ENCODE results near the gene HLA-B. TPM values are rescaled to one million over a fixed set of nuclear protein-coding genes. Genes with fewer than 3 reads are reported as not detected.
"Not testable (repeated sequence)": the region's sequence is repeated elsewhere in the genome, so short reads cannot be mapped to it uniquely, and the experiment has no call there.

The HLA-B gene
- total and polyA plus RNA-seq, 8 donors: 134 to 1,907 (median 633) TPM

DNA sequence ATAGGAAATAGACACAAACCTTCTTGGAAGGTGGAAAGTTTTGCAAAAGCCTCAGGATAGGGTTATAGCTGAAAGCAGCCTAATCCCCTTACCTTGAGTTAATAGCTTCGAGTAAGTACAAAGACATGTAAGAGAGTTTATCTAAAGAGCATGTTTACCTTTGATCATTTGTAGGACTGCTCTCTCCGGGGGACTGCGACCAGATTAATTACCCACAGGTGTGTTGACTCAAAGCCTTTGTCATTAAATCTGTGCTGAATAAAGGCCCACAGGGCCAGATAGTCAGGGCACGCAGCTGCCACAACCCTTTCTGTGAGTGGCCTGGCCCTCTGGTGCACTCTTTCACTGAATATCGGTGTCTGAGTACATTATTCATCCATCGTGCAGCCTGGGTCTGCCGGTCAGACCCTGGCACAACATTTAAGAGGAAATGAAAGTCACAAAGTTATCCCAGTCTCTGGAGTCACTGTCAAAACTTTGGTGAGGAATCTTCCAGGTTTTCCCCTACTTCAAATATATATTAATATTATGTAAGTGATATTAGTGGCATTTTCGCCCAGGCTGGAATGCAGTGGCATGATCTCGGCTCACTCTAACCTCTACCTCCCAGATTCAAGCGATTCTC is 41.0 kb upstream of the HLA-B start:
- Histone ChIP-seq H3K4me1 (peaks cover 16 to 57% (median 40%) of the 10 kb centered on the region in 4 donors), H3K27ac (peak overlapping the region in 1 of 5 donors; percentile 9), H3K36me3 (peaks cover 0 to 16% (median 4%) of the 10 kb centered on the region in 4 donors), H3K27me3 (no peaks in the 10 kb centered on the region), H3K9me3 (no peaks in the 10 kb centered on the region), H3K4me3 (no peak overlapping the region)
- DNase-seq: no peak
- WGBS, 5 donors: 51 to 70% (median 63%) methylated on average over 10 of the region's 10 CpGs
- no peak for TF ChIP-seq EP300 (IDR thresholded peaks at IDR 0.05)
- no peak for TF ChIP-seq POLR2AphosphoS5 (IDR thresholded peaks at IDR 0.05)
- TF ChIP-seq POLR2A (IDR thresholded peaks at IDR 0.05): no peak
- TF ChIP-seq, protein P1, sequence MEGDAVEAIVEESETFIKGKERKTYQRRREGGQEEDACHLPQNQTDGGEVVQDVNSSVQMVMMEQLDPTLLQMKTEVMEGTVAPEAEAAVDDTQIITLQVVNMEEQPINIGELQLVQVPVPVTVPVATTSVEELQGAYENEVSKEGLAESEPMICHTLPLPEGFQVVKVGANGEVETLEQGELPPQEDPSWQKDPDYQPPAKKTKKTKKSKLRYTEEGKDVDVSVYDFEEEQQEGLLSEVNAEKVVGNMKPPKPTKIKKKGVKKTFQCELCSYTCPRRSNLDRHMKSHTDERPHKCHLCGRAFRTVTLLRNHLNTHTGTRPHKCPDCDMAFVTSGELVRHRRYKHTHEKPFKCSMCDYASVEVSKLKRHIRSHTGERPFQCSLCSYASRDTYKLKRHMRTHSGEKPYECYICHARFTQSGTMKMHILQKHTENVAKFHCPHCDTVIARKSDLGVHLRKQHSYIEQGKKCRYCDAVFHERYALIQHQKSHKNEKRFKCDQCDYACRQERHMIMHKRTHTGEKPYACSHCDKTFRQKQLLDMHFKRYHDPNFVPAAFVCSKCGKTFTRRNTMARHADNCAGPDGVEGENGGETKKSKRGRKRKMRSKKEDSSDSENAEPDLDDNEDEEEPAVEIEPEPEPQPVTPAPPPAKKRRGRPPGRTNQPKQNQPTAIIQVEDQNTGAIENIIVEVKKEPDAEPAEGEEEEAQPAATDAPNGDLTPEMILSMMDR (IDR thresholded peaks at IDR 0.05): no peak
- intact Hi-C loops (cut with DNase I; ENCODE audit: low total_unique reads): loop anchor here (5.0 kb wide), 1 partner anchor 44 kb away; no protein-coding TSS in a partner anchor

- intact Hi-C loops (cut with DNase I; ENCODE audit: low total_unique reads): loop anchor here (5.0 kb wide), 1 partner anchor 45 kb away; no protein-coding TSS in a partner anchor
- WGBS, 5 donors: 18 to 29% (median 26%) methylated on average over 8 of the region's 8 CpGs
These were observed 40.1 kb upstream of the HLA-B start for GRCh38 chr6:31397153-31397499.

DNA sequence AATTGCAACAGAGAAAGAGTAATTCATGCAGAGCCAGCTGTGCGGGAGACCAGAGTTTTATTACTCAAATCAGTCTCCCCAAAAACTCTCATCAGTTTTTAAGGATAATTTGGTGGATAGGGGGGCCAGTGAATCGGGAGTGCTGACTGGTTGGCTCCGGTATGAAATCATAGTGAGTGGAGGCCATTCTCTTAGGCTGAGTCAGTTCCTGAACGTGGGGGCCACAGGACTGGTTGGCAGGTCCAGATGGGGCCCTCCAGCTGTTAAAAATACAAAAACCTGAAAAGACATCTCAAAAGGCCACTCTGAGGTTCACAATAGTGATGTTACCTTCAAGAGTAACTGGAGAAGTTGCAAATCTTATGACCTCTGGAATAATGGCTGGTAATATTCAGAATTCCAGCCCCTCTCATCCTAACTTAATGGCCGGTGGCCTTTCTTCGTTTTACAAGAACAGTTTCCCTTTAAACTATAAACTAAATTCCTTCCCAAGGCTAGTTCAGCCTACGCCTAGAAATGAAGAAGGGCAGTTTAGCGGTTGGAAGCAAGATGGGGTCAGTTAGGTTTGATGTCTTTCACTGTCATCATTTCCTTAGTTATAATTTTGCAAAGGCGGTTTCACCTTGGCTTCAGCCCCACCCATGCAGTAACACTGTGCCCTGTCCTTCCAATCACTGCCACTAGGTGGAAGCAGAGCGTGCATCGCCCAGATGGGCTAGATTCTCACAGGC is 39.6 kb upstream of the HLA-B start:
- DNase-seq: peak; percentile 88 to 89
- H3K36me3 ChIP-seq: peaks cover 0 to 16% (median 4%) of the 10 kb centered on the region in 4 donors
- 40 to 46% (median 43%) methylated on average over 11 of the region's 11 CpGs for WGBS, 5 donors
- H3K4me3 ChIP-seq: no peak overlapping the region
- intact Hi-C loops (cut with DNase I; ENCODE audit: low total_unique reads): loop anchor here (5.0 kb wide), 1 partner anchor 46 kb away; no protein-coding TSS in a partner anchor
- no peak for TF ChIP-seq POLR2A (IDR thresholded peaks at IDR 0.05)
- TF ChIP-seq POLR2AphosphoS5 (IDR thresholded peaks at IDR 0.05): peak in 2 of 3 donors; percentile 36 to 60
- TF ChIP-seq EP300 (IDR thresholded peaks at IDR 0.05): no peak
- TF ChIP-seq, protein P1 (IDR thresholded peaks at IDR 0.05): peak in 5 of 7 experiments; percentile 64 to 98 (median 94)
- no peak overlapping the region for H3K27ac ChIP-seq
- H3K27me3 ChIP-seq: no peaks in the 10 kb centered on the region
- peaks cover 2 to 43% (median 26%) of the 10 kb centered on the region in 4 donors for H3K4me1 ChIP-seq
- no peaks in the 10 kb centered on the region for H3K9me3 ChIP-seq

More at GRCh38 chr6:31397153-31397499, 40.1 kb upstream of the HLA-B start:
- not testable (repeated sequence) for H3K4me3 ChIP-seq, H3K27me3 ChIP-seq, H3K27ac ChIP-seq, H3K9me3 ChIP-seq, DNase-seq
- H3K4me1 ChIP-seq: peaks cover 7 to 48% (median 31%) of the 10 kb centered on the region in 4 donors
- peaks cover 0 to 16% (median 4%) of the 10 kb centered on the region in 4 donors for H3K36me3 ChIP-seq

DNA sequence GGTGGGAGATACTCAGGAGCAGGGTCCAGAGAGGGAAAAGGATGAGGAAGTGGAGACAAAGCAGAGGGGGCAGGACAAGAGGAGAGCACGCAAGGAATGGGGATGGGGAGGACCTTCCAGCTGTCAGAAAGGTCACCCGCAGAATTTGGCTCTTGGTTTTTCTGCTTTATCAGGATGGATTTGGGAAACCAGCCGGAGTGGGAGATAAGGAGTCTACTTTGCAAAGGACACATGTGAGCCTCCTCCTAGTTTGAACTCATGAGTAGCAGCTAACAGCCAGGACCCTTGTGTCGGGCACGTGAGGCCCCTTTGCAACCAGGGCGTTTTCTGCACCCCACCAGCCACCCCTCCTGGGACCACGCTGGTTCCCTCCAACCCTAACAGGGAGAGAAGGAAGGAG is 38.9 kb upstream of the HLA-B start:
- H3K4me3 ChIP-seq: no peak overlapping the region
- H3K4me1 ChIP-seq: peaks cover 0 to 35% (median 21%) of the 10 kb centered on the region in 4 donors
- 70 to 83% (median 78%) methylated on average over 7 of the region's 7 CpGs for WGBS, 5 donors
- no peaks in the 10 kb centered on the region for H3K27me3 ChIP-seq
- H3K9me3 ChIP-seq: no peaks in the 10 kb centered on the region
- no peak for DNase-seq
- H3K36me3 ChIP-seq: peaks cover 0 to 16% (median 4%) of the 10 kb centered on the region in 4 donors
- intact Hi-C loops (cut with DNase I; ENCODE audit: low total_unique reads): loop anchor here (5.0 kb wide), 1 partner anchor 46 kb away; no protein-coding TSS in a partner anchor
- no peak overlapping the region for H3K27ac ChIP-seq
- TF ChIP-seq, protein P1 (IDR thresholded peaks at IDR 0.05): no peak
- no peak for TF ChIP-seq POLR2AphosphoS5 (IDR thresholded peaks at IDR 0.05)

All from stomach (tissue), 9 donors.